Erythroblast (primary cell): Measurements from ENCODE around the gene USP28.
"Not testable (repeated sequence)": the region's sequence is repeated elsewhere in the genome, so short reads cannot be mapped to it uniquely, and the experiment has no call there.

ENCODE experiments used
- DNase-seq, 2 experiments: peaks; one replicate each; lab custom pipeline; 2025; lab: John Stamatoyannopoulos, UW
- GATA1 ChIP-seq: IDR thresholded peaks from 2 replicates; pipeline ENCODE4 v1.6.1; 2011; ENCODE audit warnings: low read depth, mild to moderate bottlenecking, control low read depth, low read length, moderate library complexity
- POLR2A ChIP-seq: IDR thresholded peaks from 2 replicates; pipeline ENCODE4 v1.6.1; 2011; ENCODE audit warnings: mild to moderate bottlenecking, low read length

Gene USP28

DNA sequence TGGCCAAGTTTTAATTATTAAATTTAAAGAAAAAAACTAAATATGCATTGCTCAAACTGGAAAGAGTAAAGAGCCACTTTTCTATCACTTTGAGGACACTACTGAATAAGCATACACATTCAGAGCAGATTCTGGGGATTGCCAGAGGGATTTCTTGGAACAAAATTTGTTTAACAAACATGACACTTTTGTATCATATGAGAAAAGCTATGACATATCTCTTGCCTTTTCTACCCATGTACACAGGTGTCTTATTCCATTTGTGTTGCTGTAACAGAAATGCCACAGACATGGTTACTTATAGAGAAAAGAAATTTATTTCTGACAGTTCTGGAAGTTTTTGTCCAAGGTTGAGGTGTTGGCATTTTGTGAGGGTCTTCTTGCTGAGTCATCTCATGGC, 13.5 kb upstream of the USP28 start:
- DNase-seq, result no peak
- TF ChIP-seq GATA1 (no peak), POLR2A (no peak)

DNA sequence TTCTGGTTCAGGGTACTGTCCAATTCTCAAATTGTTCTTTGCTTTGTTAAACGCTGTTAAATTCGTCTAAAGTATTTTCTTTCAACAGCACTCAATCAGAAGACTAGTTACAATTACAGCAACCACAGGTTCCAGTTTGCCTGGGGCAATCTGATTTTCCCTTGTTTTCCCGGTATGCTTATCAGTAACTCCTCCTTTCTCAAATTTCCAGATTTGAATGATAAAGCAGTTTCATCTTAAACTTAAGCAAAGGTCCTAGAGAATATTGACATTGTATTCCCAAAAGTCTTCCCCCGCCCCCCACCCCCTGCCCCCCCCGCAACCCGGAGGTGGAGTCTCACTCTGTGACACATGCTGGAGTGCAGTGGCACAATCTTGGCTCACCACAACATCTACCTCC, 10.5 kb upstream of the USP28 start:
- TF ChIP-seq POLR2A, result no peak
- TF ChIP-seq GATA1, result no peak
- DNase-seq, result no peak

DNA sequence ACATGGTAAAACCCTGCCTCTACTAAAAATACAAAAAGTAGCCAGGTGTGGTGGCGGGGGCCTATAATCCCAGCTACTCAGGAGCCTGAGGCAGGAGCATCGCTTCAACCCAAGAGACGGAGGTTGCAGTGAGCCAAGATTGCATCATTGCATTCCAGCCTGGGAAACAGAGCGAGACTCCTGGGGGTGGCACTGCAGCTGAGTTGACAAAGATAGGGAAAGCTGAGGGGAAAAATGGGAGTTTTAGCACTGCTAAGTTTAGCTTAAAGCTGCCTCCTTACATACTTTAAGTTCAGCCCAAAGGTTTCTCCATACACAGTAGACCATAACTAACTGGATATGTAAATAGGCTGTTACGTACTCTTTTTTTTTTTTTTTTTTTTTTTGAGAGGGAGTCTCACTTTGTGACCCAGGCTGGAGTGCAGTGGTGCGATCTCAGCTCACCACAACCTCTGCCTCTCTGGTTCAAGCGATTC, 9.0 kb upstream of the USP28 start:
- TF ChIP-seq POLR2A, result no peak
- no peak for TF ChIP-seq GATA1
- no peak for DNase-seq

DNA sequence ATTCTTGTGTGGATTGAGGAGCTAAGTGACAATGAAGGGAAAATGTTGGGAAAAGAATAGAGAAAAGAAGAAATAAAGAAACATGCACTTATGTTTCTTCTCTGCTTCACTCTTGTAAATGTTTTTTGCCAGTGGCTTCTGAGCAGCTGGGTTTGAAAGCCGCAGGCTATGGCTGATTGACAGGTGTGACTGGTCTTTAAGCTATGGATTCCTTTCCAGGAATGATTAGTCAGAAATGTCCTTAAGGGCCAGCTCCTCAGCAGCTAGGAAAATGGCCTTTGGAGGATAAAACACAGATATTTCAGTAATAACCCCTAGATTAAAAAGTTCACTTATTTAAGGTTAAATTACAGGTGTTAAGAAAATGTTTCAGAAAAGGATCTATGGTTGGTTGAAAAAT, 6.5 kb upstream of the USP28 start:
- no peak for TF ChIP-seq GATA1
- no peak for TF ChIP-seq POLR2A
- no peak for DNase-seq

DNA sequence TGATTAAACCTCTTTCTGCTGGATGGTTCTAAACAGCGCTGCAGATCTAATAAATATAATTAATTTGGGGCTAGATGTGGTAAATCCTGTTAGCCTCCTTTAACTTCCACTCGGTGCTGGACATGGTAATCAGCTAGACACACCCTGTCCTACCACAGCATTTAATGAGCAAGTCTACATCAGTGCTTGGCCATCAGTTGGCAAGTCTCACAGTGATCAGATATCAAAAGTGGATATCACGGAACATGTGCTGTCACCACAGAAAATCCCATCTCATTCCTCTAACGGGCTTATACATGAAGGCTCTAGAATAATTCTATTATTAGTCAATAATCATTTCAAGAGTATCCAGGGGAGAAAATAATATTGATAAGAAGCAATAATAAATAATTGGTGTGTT, 5.6 kb upstream of the USP28 start:
- TF ChIP-seq POLR2A (no peak), GATA1 (no peak)
- DNase-seq, result peak in 1 of 2 experiments; percentile 3

DNA sequence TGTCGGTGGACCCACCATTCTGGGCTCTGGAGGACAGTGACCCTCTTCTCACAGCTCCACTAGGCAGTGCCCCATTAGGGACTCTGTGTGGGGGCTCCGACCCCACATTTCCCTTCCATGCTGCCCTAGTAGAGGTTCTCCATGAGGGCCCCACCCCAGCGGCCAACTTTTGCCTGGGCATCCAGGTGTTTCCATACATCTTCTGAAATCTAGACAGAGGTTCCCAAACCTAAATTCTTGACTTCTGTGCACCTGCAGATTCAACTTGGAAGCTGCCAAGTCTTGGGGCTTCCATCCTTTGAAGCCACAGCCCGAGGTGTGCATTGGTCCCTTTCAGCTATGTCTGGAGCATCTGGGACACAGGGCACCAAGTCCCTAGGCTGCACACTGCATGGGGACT, 4.1 kb upstream of the USP28 start:
- not testable (repeated sequence) for DNase-seq

DNA sequence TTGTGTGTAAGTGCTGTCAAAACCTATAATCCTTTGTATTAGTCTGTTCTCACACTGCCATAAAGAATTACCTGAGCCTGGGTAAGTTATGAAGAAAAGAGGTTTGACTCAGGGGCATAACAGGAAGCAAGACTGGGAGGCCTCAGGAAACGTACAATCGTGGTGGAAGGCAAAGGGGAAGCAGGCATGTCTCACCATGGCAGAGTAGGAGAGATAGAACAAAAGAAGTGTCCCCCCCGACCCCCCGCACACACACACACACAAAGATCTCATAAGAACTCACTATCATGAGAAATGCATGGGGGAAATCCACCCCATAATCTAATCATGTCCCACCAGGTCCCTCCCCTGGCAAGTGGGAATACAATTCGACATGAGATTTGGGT, 2.3 kb upstream of the USP28 start:
- TF ChIP-seq POLR2A (no peak), GATA1 (no peak)
- peak in 1 of 2 experiments; percentile 17 for DNase-seq

DNA sequence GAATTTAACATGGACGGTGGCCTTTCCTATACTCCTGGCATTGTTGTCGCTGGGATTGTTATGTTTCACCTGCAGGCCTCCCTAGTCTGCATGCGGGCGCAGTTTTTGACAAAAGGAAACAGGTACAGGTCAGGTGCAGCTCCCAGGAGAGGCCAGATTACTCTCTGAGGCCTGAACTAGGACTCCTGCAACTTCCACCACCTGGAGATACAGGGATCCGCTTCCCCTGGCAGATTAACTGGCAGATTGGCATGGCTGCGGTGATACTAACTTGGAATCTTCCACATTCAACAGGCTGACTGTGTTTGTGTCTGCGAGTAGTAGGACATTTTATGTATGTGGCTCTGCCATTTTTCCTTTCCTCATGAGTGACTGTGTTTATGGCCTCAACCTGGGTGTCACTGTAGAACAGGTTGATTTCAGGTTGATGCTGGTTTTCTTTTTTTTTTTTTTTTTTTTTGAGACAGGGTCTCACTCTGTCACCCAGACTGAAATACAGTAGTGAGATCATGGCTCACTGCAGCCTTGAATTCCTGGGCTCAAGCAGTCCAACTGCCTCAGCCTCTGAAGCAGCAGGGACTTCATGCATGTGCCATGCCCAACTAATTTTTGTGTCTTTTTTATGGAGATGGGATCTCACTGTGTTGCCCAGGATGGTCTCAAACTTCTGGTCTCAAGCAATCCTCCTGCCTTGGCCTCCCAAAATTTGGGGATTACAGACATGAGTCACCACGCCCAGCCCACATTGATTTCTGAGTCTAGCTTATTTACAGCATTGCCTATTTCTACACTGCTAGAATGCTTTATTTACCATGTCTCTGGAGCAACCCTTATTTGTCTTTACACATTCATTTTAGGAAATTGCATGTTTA, 1.7 kb upstream of the USP28 start:
- no peak for TF ChIP-seq GATA1
- TF ChIP-seq POLR2A, result no peak
- no peak for DNase-seq

DNA sequence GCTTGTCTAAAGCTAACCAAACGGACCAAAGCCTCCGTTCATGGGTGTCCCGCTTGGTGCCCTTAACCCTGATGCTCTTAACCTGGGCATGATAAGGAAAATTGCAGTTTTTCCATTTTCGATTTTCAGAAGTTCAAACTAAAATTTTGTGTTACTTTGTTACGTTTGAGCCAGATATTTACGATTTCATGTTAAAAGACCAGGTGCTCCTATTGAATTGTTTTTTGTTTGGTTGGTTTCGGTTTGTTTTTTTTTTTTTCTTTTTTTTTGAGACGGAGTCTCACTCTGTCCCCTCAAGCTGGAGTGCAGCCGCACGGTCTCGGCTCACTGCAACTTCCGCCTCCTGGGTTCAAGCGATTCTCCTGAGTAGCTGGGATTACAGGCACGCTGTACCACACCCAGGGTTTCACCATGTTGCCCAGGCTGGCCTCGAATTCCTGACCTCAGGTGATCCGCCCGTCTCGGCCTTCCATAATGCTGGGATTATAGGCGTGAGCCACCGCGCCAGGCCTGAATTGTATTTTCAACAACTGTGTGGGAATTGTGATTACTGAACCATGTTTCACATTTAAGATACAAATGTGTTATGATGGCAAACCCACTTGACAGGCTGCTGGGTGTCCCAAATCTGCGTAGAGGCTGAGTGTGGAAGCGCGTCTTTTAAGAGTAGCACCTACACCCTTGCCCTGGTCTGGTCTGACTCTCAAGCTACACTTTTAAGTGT, 864 bp upstream of the USP28 start:
- TF ChIP-seq GATA1 (no peak), POLR2A (peak; percentile 33)
- DNase-seq, result peak in 1 of 2 experiments; percentile 18

DNA sequence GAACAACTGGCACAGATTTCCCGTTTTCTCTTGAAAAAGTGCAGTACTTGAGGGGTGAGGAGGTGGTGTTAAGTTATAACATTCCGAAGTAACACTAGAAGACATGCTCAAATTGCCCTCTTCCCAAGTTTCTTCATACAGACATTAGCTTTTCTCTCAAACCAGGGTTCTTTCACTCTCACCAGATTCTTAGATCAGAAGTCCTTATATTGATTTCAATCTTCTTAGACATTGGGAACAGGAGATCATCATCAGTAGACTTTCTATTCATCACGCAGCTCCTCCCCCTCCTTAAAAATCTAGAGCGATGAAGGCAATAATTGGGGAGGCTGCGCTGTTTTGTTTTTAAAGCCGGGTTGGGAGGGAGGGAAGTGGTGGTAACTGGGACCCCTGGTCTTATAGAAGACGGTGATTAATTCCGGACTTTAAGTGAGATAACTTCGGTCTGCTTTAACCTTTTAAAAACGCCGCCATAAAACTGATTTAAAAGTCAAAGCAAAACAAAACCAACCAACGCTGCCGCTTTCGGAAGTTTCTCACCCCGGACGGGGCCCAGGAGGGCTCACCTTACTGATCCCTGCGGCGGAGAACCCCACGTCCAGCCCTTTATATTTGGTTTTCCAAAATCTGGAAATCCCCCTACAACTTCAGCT, 665 bp downstream of the USP28 start:
- TF ChIP-seq GATA1, result no peak
- no peak for TF ChIP-seq POLR2A
- DNase-seq, result peak in 1 of 2 experiments; percentile 21

DNA sequence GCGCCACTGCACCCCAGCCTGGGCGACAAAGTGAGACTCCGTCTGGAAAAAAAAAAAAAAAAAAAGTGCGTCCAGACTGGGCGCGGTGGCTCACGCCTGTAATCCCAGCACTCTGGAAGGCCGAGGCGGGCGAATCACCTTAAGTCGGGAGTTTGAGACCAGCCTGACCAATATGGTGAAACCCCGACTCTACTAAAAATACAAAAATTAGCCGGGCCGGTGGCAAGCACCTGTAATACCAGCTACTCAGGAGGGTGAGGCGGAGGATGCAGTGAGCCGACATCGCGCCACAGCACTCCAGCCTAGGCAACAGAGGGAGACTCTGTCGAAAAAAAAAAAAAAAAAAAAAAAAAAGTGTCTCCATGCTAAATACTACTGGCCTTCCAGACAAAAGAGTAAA, 1.3 kb downstream of the USP28 start:
- no peak for DNase-seq
- TF ChIP-seq GATA1 (no peak), POLR2A (no peak)

DNA sequence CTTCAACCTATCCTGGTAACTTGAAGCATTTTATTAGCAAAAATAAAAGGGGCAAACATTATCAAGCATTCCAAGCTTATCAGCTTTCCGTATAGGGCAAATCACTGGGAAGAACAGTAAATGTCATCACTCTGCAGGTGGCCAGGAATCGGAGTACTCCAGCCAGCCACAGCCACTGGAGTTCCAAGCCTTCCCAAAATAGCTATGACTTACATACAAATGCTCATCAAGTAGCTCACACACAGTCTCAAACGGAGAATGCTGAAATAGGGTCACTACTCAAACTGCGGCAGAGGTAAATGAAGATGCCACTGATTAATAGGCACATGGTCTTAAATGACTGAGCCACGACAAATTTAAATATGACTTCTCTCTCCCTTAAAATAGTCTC, 2.1 kb downstream of the USP28 start:
- DNase-seq, result peak in 1 of 2 experiments; percentile 2
- TF ChIP-seq POLR2A (no peak), GATA1 (no peak)

DNA sequence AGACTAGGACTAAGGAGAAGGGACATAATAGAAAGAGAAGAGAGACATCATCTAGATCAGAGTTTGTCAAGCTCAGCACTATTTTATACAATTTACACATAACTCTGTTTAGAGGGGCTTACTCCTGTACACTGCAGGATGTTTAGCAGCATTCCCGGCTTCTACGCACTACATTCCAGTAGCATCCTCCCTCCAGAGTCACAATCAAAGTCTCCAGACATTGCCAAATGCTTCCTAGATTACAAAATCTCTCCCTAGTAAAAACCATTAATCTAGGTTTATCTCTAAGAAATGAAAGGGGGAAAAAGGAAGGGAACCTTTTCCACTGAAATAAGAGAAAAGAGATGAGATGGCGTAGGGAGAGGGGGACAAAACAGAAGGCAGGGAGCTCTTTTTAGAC, 4.0 kb downstream of the USP28 start:
- TF ChIP-seq GATA1 (no peak), POLR2A (no peak)
- DNase-seq, result no peak
